Iris pigment epithelial cell (primary cell): Measurements from ENCODE around the gene AAMP.
"Not testable (repeated sequence)": the region's sequence is repeated elsewhere in the genome, so short reads cannot be mapped to it uniquely, and the experiment has no call there.

Source experiments
- DNase-seq: peaks from one replicate; pipeline ENCODE4 v3.0.0-alpha.2; 2011; ENCODE audit warnings: low read depth

The AAMP gene

GRCh38 chr2:218269900-218270720 is at the start of gene AAMP, which contains the start of gene PNKD:
TSS of gene AAMP (minus strand) at chr2:218270137. CDS start at chr2:218270086, 51 bp downstream.
TSS of gene PNKD (plus strand) at chr2:218270519. CDS start at chr2:218270536, 17 bp downstream.
- DNase-seq = peak; percentile 99

- no peak for DNase-seq
Measured at GRCh38 chr2:218318241-218318640, 48.3 kb upstream of the AAMP start.

- DNase-seq = no peak
Measured at GRCh38 chr2:218317835-218318234, 47.9 kb upstream of the AAMP start.

GRCh38 chr2:218317303-218317630 is 47.3 kb upstream of the AAMP start:
- DNase-seq = no peak

- no peak for DNase-seq
Measured at GRCh38 chr2:218315397-218315796, 45.5 kb upstream of the AAMP start.

GRCh38 chr2:218314764-218315163 is 44.8 kb upstream of the AAMP start:
- DNase-seq = not testable (repeated sequence)

GRCh38 chr2:218313356-218313755 is 43.4 kb upstream of the AAMP start:
- no peak for DNase-seq

GRCh38 chr2:218312267-218312756 is 42.4 kb upstream of the AAMP start:
- DNase-seq = no peak

GRCh38 chr2:218311541-218312266 is 41.8 kb upstream of the AAMP start:
- DNase-seq = not testable (repeated sequence)

GRCh38 chr2:218310853-218311540 is 41.1 kb upstream of the AAMP start:
- no peak for DNase-seq

GRCh38 chr2:218307415-218308090 is 37.6 kb upstream of the AAMP start:
- no peak for DNase-seq

GRCh38 chr2:218306184-218306920 is 36.4 kb upstream of the AAMP start:
- no peak for DNase-seq

- DNase-seq = no peak
Measured at GRCh38 chr2:218305383-218305782, 35.4 kb upstream of the AAMP start.

- peak; percentile 73 for DNase-seq
Measured at GRCh38 chr2:218301176-218301819, 31.4 kb upstream of the AAMP start.

GRCh38 chr2:218300141-218300540 is 30.2 kb upstream of the AAMP start:
- no peak for DNase-seq

GRCh38 chr2:218298314-218298875 is 28.5 kb upstream of the AAMP start:
- DNase-seq = no peak

- DNase-seq = no peak
Measured at GRCh38 chr2:218296847-218297246, 26.9 kb upstream of the AAMP start.

GRCh38 chr2:218296200-218296599 is 26.3 kb upstream of the AAMP start:
- DNase-seq = no peak

GRCh38 chr2:218295029-218295428 is 25.1 kb upstream of the AAMP start:
- DNase-seq = no peak

- no peak for DNase-seq
Measured at GRCh38 chr2:218294430-218295022, 24.6 kb upstream of the AAMP start.
